Karpas-422 (cell line): ENCODE measurements around the gene INPP5D. TPM values are rescaled to one million over a fixed set of nuclear protein-coding genes. Genes with fewer than 3 reads are reported as not detected.

Experiments
- DNase-seq: peaks from one replicate; pipeline ENCODE4 v3.0.0-alpha.2; 2015
- H2AFZ ChIP-seq: fragments of 200-600 bp; sonication (generic); 2 replicates; pipeline ENCODE4 v1.6.1; 2014; ENCODE audit warnings: antibody characterized with exemption, low read length, mixed read lengths
- H3K27ac ChIP-seq: fragments of 200-600 bp; sonication (generic); 2 replicates; pipeline ENCODE4 v1.5.1; 2014; ENCODE audit warnings: mild to moderate bottlenecking, low read length, moderate library complexity
- H3K27me3 ChIP-seq: fragments of 200-600 bp; sonication (generic); 2 replicates; pipeline ENCODE4 v1.6.1; 2014; ENCODE audit warnings: low read length, mixed read lengths
- H3K36me3 ChIP-seq: fragments of 200-600 bp; sonication (generic); 2 replicates; pipeline ENCODE4 v1.6.1; 2014; ENCODE audit warnings: low read length, mixed read lengths; ENCODE audit not compliant: insufficient read depth
- H3K4me1 ChIP-seq: fragments of 200-600 bp; sonication (generic); 2 replicates; pipeline ENCODE4 v1.6.1; 2014; ENCODE audit warnings: mild to moderate bottlenecking, low read length, mixed read lengths
- H3K4me2 ChIP-seq: fragments of 200-600 bp; sonication (generic); 2 replicates; pipeline ENCODE4 v1.6.1; 2014; ENCODE audit warnings: low read length, low read depth, mild to moderate bottlenecking; ENCODE audit not compliant: poor library complexity, severe bottlenecking
- H3K4me3 ChIP-seq: fragments of 200-600 bp; sonication (generic); 2 replicates; pipeline ENCODE4 v1.5.1; 2014; ENCODE audit warnings: mild to moderate bottlenecking, antibody characterized with exemption, low read length, mixed read lengths
- H3K79me2 ChIP-seq: fragments of 200-600 bp; sonication (generic); 2 replicates; pipeline ENCODE4 v1.6.1; 2014; ENCODE audit warnings: mild to moderate bottlenecking, low read length, mixed read lengths
- H3K9ac ChIP-seq: fragments of 200-600 bp; sonication (generic); 2 replicates; pipeline ENCODE4 v1.6.0; 2014; ENCODE audit warnings: low read length
- H3K9me2 ChIP-seq: fragments of 200-600 bp; sonication (generic), shearing (Covaris generic); replicated peaks from 2 replicates; pipeline ENCODE4 v1.6.0; 2014; ENCODE audit warnings: mild to moderate bottlenecking, low read length, moderate library complexity; ENCODE audit not compliant: insufficient read depth
- H3K9me3 ChIP-seq: fragments of 300-700, 200-600 bp; sonication (generic); 2 replicates; pipeline ENCODE4 v1.6.1; 2014; ENCODE audit warnings: low read length, mixed read lengths
- H4K20me1 ChIP-seq: fragments of 200-600 bp; sonication (generic); 2 replicates; pipeline ENCODE4 v1.6.1; 2014; ENCODE audit warnings: mild to moderate bottlenecking, antibody characterized with exemption, low read length, low read depth; ENCODE audit not compliant: insufficient read depth
- total RNA-seq: library from RNA; depleted of rRNA; stranded (reverse); fragments of >200 nt; shearing (Covaris generic); gene quantifications from 2 replicates; pipeline ENCODE4 v1.2.3, GENCODE V29; 2014; ENCODE audit warnings: low replicate concordance

Gene INPP5D
- total RNA-seq, 1 experiment from 2014 or later = 145 TPM

DNA sequence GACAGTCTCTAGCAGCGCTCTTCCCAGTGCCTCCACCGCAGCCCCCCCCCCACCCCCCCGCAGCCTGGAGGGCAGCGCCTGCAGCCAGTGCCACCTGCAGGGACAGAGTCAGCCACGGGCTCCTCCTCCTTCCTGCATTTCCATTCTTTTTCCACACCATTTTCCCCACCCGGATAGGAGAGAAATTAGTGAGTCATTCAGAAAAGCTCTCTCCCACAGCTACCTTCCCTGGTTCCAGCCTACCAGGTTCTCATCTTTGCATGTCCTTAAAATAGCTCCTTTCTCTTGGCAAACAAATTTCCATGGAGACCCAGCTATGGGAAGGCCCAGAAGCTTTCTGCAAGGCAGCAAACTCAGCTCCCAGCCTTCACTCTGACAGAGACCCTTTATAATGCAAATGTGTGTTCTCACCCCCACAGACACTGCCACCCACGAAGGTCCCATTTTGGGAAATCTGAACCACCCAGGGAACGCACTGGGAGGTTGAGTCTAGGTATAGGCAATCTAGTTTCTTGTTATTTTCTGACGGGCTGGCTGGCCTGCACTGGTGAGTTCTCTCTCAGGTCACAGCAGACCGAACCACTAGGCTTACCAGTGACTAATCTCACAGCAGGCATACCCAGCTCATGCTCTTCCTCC lies 149.5 kb downstream of the INPP5D start:
- peaks cover 28% of the 10 kb centered on the region for H3K4me1 ChIP-seq
- H4K20me1 ChIP-seq = no peaks in the 10 kb centered on the region
- H3K9me3 ChIP-seq = no peaks in the 10 kb centered on the region
- H3K4me3 ChIP-seq = no peak overlapping the region
- H3K79me2 ChIP-seq = no peaks in the 10 kb centered on the region
- no peaks in the 10 kb centered on the region for H3K9me2 ChIP-seq
- no peak overlapping the region for H3K9ac ChIP-seq
- H3K27ac ChIP-seq = 0 out of 2 replicates have a peak overlapping the region, but pooled peaks have one; percentile 3
- no peak overlapping the region for H3K4me2 ChIP-seq
- DNase-seq = no peak
- 0 out of 2 replicates have a peak, but pooled peaks cover 3% of the 10 kb centered on the region for H3K36me3 ChIP-seq
- no peak overlapping the region for H2AFZ ChIP-seq
- H3K27me3 ChIP-seq = no peaks in the 10 kb centered on the region

DNA sequence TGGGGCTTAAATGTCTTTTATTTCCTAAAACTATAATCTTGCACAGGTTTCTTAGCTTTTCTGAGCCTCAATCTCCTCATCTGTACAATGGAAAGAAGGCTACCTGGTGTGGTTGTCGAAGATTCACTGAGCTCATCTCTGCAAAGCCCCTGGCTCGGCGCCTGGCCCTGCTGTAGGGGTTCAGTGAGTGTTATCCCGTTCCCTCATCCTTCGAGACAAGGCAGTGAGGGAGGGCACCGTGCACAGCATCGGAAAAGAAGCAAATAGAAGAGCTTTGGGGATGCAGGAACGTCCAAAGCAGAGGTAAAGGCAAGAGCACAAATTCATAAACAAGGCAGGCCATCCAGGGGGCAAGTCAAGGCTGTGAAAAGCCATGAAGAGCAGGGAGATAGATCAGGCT lies 150.1 kb downstream of the INPP5D start:
- DNase-seq = no peak

DNA sequence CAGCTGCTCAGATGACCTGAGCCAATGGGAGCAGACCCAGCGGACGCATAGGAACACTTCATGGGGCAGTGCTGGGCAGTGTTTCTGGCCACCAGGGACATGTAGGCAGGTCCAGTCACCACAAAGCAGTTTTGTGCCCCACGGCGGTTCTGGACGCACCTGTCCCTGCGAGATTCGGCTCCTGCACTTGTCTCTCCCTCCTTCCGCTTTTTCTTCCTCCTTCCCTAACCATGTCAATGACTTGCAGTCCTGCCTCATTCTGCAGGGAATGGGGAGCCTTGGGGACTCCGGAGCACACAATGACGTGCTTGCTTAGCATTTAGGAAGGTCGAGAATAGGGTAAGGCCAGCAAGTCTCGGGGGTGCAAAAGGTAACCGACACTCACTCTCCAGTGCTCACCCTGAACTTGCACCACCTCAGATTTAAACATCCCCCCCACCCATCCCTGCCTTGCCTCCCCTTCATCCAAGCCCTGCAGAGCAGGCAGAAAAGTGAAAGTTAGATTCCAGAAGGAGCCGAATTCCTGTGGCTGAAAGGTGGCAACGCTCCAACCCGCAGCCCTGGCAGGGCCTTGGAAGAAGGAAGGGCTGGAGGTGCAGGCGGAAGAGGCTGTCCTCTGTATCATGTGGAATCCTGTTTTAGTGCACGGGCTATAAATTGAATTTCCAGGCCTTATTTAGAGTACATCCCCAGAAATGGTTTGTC lies 150.9 kb downstream of the INPP5D start:
- H3K9me3 ChIP-seq = no peaks in the 10 kb centered on the region
- H3K9me2 ChIP-seq = no peaks in the 10 kb centered on the region
- no peaks in the 10 kb centered on the region for H4K20me1 ChIP-seq
- no peak overlapping the region for H3K9ac ChIP-seq
- H3K79me2 ChIP-seq = no peaks in the 10 kb centered on the region
- H3K4me1 ChIP-seq = peaks cover 28% of the 10 kb centered on the region
- DNase-seq = no peak
- no peaks in the 10 kb centered on the region for H3K27me3 ChIP-seq
- H2AFZ ChIP-seq = no peak overlapping the region
- H3K4me2 ChIP-seq = no peak overlapping the region
- 0 out of 2 replicates have a peak, but pooled peaks cover 3% of the 10 kb centered on the region for H3K36me3 ChIP-seq
- H3K4me3 ChIP-seq = no peak overlapping the region
- H3K27ac ChIP-seq = no peak overlapping the region

More for the DNA sequence above, 150.1 kb downstream of the INPP5D start:
- 0 out of 2 replicates have a peak, but pooled peaks cover 3% of the 10 kb centered on the region for H3K36me3 ChIP-seq
- no peak overlapping the region for H3K4me2 ChIP-seq
- H3K27me3 ChIP-seq = no peaks in the 10 kb centered on the region
- H3K4me3 ChIP-seq = no peak overlapping the region
- H3K4me1 ChIP-seq = peaks cover 28% of the 10 kb centered on the region
- H3K9ac ChIP-seq = no peak overlapping the region
- no peaks in the 10 kb centered on the region for H4K20me1 ChIP-seq
- H3K79me2 ChIP-seq = no peaks in the 10 kb centered on the region
- H3K27ac ChIP-seq = no peak overlapping the region
- H2AFZ ChIP-seq = no peak overlapping the region
- H3K9me3 ChIP-seq = no peaks in the 10 kb centered on the region
- H3K9me2 ChIP-seq = no peaks in the 10 kb centered on the region

DNA sequence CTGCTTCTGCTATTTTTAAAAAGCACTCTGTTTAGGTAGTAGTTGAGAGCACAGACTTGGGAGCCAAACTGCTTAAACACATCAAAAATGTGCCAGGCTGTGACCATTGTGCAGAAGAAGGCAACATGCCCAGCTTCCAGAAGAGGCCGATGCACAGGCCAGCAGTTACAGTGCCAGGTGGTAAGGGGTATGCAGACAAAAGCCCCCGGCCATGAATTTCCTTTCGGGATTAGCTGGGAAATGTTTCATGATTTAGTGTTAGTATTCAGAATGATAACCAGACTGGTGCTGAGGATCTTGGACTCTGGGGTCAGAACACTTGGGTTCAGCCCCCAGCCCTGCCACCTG lies 151.4 kb downstream of the INPP5D start:
- no peak overlapping the region for H3K4me3 ChIP-seq
- no peaks in the 10 kb centered on the region for H3K27me3 ChIP-seq
- H3K9me2 ChIP-seq = no peaks in the 10 kb centered on the region
- no peak overlapping the region for H3K4me2 ChIP-seq
- no peaks in the 10 kb centered on the region for H3K9me3 ChIP-seq
- H4K20me1 ChIP-seq = no peaks in the 10 kb centered on the region
- no peak overlapping the region for H2AFZ ChIP-seq
- DNase-seq = no peak
- no peaks in the 10 kb centered on the region for H3K79me2 ChIP-seq
- 0 out of 2 replicates have a peak, but pooled peaks cover 3% of the 10 kb centered on the region for H3K36me3 ChIP-seq
- no peak overlapping the region for H3K27ac ChIP-seq
- no peak overlapping the region for H3K9ac ChIP-seq
- peaks cover 28% of the 10 kb centered on the region for H3K4me1 ChIP-seq

DNA sequence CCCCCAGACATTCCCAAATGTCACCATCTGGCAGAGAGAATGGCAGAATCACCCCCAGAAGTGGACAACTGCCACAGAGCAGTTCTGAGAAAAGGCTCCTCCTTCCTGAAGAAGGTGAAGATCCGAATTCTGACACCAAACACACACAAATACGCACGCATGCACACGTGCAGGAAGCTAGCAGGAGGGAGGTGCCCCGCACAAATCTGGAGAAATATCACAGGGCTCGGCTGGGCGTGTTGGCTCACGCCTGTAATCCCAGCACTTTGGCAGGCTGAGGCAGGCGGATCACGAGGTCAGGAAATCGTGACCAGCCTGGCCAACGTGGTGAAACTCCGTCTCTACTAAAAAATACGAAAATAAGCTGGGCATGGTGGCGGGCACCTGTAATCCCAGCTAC lies 152.9 kb downstream of the INPP5D start:
- no peaks in the 10 kb centered on the region for H3K9me2 ChIP-seq
- no peak for DNase-seq
- H3K4me3 ChIP-seq = no peak overlapping the region
- no peak overlapping the region for H3K4me2 ChIP-seq
- no peak overlapping the region for H3K9ac ChIP-seq
- no peaks in the 10 kb centered on the region for H3K79me2 ChIP-seq
- no peak overlapping the region for H2AFZ ChIP-seq
- peaks cover 18% of the 10 kb centered on the region for H3K4me1 ChIP-seq
- H3K27me3 ChIP-seq = no peaks in the 10 kb centered on the region
- no peaks in the 10 kb centered on the region for H3K9me3 ChIP-seq
- H3K27ac ChIP-seq = no peak overlapping the region
- H4K20me1 ChIP-seq = no peaks in the 10 kb centered on the region
- H3K36me3 ChIP-seq = 0 out of 2 replicates have a peak, but pooled peaks cover 3% of the 10 kb centered on the region

DNA sequence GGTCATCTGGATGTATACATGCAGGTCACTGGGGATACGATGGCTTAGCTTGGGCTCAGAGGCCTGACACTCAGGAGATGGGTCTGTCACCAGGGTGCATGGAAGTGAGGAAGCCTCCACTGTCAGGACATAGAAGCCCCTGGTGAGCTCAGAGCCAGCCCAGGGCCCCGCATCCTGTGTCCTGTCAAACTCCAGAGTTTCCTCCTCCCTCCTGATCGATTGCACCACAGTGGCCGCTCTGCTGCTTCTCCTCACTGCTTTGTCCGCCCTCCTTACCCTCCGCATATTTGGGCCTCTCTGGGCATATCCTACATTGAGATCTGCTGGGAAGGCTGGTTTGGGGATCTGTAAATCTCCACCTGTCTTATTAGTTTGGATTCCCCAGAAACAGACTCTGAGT lies 153.8 kb downstream of the INPP5D start:
- H3K9me3 ChIP-seq = no peaks in the 10 kb centered on the region
- no peak overlapping the region for H3K4me3 ChIP-seq
- peaks cover 9% of the 10 kb centered on the region for H3K4me1 ChIP-seq
- H3K27me3 ChIP-seq = no peaks in the 10 kb centered on the region
- DNase-seq = no peak
- H3K9me2 ChIP-seq = no peaks in the 10 kb centered on the region
- H2AFZ ChIP-seq = no peak overlapping the region
- H3K4me2 ChIP-seq = no peak overlapping the region
- no peaks in the 10 kb centered on the region for H4K20me1 ChIP-seq
- no peak overlapping the region for H3K27ac ChIP-seq
- no peak overlapping the region for H3K9ac ChIP-seq
- H3K36me3 ChIP-seq = 0 out of 2 replicates have a peak, but pooled peaks cover 3% of the 10 kb centered on the region
- no peaks in the 10 kb centered on the region for H3K79me2 ChIP-seq

DNA sequence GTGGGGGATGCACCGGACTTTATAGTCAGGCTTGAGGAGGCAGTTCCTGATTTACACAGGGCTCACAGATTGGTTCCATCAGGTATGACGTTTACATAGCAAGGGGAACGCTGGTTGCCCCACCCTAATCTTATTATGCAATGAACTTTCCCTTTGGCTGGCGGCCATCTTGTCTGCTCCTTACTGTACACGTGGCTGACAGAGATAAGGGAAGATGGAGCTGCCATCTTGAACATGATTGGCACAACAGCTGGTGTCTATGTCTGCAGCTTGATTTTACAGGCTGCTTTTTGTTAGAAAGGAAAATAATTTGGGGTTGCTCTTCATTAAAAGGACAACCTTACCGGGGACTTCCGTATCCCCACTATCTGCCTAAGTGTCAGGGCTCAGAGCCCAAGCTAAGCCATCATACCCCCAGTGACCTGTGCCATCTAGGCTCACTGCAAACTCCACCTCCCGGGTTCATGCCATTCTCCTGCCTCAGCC lies 157.8 kb downstream of the INPP5D start:
- no peaks in the 10 kb centered on the region for H3K9me3 ChIP-seq
- no peaks in the 10 kb centered on the region for H3K9me2 ChIP-seq
- no peak overlapping the region for H3K4me3 ChIP-seq
- H3K36me3 ChIP-seq = no peaks in the 10 kb centered on the region
- no peaks in the 10 kb centered on the region for H3K4me1 ChIP-seq
- no peak for DNase-seq
- H3K27me3 ChIP-seq = no peaks in the 10 kb centered on the region
- no peak overlapping the region for H3K4me2 ChIP-seq
- H3K79me2 ChIP-seq = no peaks in the 10 kb centered on the region
- no peak overlapping the region for H3K9ac ChIP-seq
- no peak overlapping the region for H2AFZ ChIP-seq
- H3K27ac ChIP-seq = no peak overlapping the region
- H4K20me1 ChIP-seq = no peaks in the 10 kb centered on the region

DNA sequence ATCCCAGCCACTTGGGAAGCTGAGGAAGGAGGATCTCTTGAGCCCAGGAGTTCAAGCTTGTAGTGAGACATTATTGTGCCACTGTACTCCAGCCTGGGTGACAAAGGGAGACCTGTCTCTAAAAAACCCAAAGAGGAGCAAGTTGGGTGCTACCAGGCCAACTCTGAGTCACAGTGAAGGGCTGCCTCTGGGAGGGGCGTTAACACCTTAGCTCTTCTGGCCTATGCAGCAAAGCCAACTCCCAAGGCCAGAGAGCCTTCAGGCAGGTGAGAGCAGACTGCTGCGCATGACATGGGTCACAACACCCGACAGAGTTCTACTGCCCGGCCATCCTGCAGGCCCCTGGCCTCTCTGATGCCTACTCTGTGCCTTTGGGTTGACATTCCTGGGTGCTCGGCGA lies 158.7 kb downstream of the INPP5D start:
- no peaks in the 10 kb centered on the region for H4K20me1 ChIP-seq
- no peak for DNase-seq
- no peaks in the 10 kb centered on the region for H3K79me2 ChIP-seq
- no peaks in the 10 kb centered on the region for H3K27me3 ChIP-seq
- no peaks in the 10 kb centered on the region for H3K9me3 ChIP-seq
- peaks cover 9% of the 10 kb centered on the region for H3K4me1 ChIP-seq
- no peak overlapping the region for H3K4me3 ChIP-seq
- H2AFZ ChIP-seq = no peak overlapping the region
- H3K27ac ChIP-seq = no peak overlapping the region
- no peaks in the 10 kb centered on the region for H3K36me3 ChIP-seq
- H3K4me2 ChIP-seq = no peak overlapping the region
- H3K9me2 ChIP-seq = no peaks in the 10 kb centered on the region
- no peak overlapping the region for H3K9ac ChIP-seq
